ENCODE data around the gene ZNF236.

DNA sequence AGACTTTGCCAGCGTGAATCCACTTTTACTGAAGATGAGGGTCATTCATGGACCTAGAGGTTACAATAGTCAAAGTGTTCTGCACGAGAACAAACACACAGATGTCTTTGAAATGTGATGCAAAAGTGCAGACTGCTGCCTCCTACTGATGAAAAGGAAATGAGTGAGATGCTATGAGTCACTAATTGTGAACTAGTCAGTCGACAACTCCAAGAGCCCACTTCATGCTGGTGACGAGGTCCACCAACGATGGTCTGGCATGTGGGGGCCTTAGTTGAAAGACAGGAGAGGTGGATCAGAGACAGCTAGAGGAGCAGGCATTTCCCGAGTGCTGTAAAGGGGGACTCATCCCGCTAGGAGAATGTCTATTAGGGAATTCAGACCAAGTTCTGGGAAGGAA lies 17.1 kb upstream of the ZNF236 start:
- TF ChIP-seq, protein P1, sequence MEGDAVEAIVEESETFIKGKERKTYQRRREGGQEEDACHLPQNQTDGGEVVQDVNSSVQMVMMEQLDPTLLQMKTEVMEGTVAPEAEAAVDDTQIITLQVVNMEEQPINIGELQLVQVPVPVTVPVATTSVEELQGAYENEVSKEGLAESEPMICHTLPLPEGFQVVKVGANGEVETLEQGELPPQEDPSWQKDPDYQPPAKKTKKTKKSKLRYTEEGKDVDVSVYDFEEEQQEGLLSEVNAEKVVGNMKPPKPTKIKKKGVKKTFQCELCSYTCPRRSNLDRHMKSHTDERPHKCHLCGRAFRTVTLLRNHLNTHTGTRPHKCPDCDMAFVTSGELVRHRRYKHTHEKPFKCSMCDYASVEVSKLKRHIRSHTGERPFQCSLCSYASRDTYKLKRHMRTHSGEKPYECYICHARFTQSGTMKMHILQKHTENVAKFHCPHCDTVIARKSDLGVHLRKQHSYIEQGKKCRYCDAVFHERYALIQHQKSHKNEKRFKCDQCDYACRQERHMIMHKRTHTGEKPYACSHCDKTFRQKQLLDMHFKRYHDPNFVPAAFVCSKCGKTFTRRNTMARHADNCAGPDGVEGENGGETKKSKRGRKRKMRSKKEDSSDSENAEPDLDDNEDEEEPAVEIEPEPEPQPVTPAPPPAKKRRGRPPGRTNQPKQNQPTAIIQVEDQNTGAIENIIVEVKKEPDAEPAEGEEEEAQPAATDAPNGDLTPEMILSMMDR (IDR thresholded peaks at IDR 0.05), result peak; percentile 11
- TF ChIP-seq EZH2 (IDR thresholded peaks at IDR 0.05), result no peak

Measured in neural progenitor cell (in vitro differentiated cells).